ENCODE data around the gene DHX35. TPM values are rescaled to one million over a fixed set of nuclear protein-coding genes. Genes with fewer than 3 reads are reported as not detected.

Gene DHX35, protein sequence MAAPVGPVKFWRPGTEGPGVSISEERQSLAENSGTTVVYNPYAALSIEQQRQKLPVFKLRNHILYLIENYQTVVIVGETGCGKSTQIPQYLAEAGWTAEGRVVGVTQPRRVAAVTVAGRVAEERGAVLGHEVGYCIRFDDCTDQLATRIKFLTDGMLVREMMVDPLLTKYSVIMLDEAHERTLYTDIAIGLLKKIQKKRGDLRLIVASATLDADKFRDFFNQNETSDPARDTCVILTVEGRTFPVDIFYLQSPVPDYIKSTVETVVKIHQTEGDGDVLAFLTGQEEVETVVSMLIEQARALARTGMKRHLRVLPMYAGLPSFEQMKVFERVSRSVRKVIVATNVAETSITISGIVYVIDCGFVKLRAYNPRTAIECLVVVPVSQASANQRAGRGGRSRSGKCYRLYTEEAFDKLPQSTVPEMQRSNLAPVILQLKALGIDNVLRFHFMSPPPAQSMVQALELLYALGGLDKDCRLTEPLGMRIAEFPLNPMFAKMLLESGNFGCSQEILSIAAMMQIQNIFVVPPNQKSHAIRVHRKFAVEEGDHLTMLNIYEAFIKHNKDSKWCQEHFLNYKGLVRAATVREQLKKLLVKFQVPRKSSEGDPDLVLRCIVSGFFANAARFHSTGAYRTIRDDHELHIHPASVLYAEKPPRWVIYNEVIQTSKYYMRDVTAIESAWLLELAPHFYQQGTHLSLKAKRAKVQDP
- total RNA-seq = 10 to 100 TPM in 1 of 2 donors, 1 to 10 TPM in 1; 9.9 to 17.2 TPM

DNA sequence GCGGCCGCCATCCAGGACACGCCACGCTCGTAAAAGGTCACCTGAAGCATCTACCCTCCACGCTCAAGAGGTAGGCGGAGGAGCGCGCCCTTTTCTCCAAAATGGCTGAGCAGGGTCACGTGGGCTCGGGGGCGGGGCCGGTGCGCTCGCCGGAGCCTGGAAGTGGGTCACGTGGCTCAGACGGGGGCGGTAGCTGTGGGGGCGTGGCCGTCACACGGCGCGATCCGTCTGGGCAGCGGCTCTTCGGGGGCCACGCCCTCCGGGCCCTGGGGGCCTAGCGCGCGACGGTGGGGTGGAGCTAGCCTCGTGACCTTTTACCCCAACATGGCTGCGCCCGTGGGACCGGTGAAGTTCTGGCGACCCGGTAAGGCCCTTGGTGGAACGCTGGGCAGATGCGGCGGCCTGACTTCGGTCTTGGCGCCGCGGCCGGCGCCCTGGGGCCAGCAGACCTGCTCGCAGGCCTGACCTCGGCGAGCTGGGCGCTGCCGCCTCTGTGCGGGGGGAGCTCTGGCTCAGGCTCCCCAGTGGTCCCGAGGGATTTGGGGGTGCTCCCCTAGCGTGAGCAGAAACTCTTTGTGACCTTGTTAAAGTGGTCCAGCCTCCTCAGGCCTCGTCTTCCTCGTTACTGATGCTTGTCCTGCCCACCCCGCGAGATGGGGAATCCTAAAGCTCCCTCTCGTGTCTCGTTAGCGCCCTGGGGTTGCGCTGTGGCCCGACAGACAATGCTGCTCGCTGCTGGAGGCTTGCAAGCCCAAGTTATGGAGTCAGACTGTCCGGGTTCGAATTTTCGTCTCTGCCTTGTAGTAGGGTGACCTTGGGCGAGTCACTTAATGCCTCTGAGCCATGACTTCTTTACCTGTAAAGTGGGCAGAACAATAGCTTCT is at the start of gene DHX35:
Gene DHX35, plus strand, starts transcription at position 301 of the 884 bp plus-strand sequence. Its CDS starts 24 bp downstream, at position 325.
- Mint-ChIP-seq H3K9me3 (no peaks in the 10 kb centered on the region), H3K36me3 (no peaks in the 10 kb centered on the region), H3K27ac (peak within 1 kb of the TSS; percentile 90 to 99), H3K4me1 (ENCODE audit: low read depth in 2 of 2) (peaks cover 20 to 26% of the 10 kb centered on the region in 2 donors), H3K27me3 (no peaks in the 10 kb centered on the region), H3K4me3 (peak within 1 kb of the TSS; percentile 95)
- DNase-seq (ENCODE audit: low spot score) (peak; percentile 99), ATAC-seq (peak; percentile 100)

DNA sequence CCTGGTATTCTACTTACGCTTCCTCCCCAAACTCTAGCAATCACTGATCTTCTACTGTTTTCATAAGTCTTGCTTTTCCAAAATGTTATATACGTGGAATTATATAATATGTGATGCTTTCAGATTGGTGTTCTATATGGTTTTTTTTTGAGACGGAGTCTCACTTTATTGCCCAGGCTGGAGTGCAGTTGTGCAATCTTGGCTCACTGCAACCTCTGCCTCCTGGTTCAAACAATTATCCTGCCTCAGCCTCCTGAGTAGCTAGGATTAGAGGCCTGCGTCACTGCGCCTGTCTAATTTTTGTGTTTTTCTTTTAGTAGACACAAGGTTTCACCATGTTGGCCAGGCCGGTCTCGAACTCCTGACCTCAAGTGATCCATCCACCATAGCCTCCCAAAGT is 46.8 kb upstream of the DHX35 start:
- Mint-ChIP-seq H3K27ac (peak overlapping the region in 1 of 2 donors; percentile 16), H3K4me1 (ENCODE audit: low read depth in 2 of 2) (peaks cover 0 to 4% of the 10 kb centered on the region in 2 donors), H3K36me3 (peaks cover 10% of the 10 kb centered on the region), H3K27me3 (no peaks in the 10 kb centered on the region), H3K4me3 (no peak overlapping the region), H3K9me3 (no peaks in the 10 kb centered on the region)
- DNase-seq (ENCODE audit: low spot score) = no peak
- no peak for ATAC-seq

DNA sequence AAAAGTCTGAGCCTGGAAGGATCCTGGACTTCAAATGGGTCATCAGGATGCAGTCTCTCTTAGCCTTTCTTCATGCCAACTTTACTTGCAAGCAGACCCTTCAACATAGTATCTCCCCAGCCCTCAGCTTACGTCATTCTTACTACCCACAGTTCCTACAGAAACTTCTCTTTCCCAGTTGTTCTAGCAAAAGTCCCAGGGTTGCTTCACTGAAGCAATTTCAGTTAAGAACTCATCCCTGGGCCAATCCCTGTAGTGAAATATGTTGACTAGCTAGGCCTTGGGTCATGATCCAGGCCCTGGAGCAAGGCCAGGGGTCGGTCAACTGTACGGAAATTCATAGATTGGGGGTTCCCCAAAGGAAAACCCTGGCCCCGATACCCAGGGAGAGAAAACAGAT is 44.5 kb upstream of the DHX35 start:
- no peak for DNase-seq (ENCODE audit: low spot score)
- Mint-ChIP-seq H3K27ac (no peak overlapping the region), H3K4me1 (ENCODE audit: low read depth in 2 of 2) (peaks cover 0 to 4% of the 10 kb centered on the region in 2 donors)

DNA sequence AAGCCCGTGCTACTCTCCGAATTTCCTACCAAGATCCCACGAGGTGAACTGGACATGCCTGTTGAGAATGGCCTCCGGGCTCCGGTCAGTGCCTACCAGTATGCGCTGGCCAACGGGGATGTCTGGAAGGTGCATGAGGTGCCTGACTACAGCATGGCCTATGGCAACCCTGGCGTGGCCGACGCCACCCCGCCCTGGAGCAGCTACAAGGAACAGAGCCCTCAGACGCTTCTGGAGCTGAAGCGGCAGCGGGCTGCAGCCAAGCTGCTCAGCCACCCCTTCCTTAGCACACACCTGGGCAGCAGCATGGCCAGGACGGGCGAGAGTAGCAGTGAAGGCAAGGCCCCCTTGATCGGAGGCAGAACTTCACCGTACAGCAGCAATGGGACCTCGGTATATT is 44.0 kb upstream of the DHX35 start:
- ATAC-seq (peak in 1 of 2 donors; percentile 8), DNase-seq (ENCODE audit: low spot score) (no peak)
- no peaks in the 10 kb centered on the region for H3K9me3 Mint-ChIP-seq
- H3K36me3 Mint-ChIP-seq = peaks cover 10% of the 10 kb centered on the region
- no peak overlapping the region for H3K27ac Mint-ChIP-seq
- no peaks in the 10 kb centered on the region for H3K27me3 Mint-ChIP-seq
- H3K4me1 Mint-ChIP-seq (ENCODE audit: low read depth in 2 of 2) = peaks cover 0 to 4% of the 10 kb centered on the region in 2 donors
- no peak overlapping the region for H3K4me3 Mint-ChIP-seq

More for the DNA sequence above, 44.5 kb upstream of the DHX35 start:
- H3K9me3 Mint-ChIP-seq = no peaks in the 10 kb centered on the region
- H3K4me3 Mint-ChIP-seq = no peak overlapping the region
- H3K27me3 Mint-ChIP-seq = no peaks in the 10 kb centered on the region
- H3K36me3 Mint-ChIP-seq = peaks cover 10% of the 10 kb centered on the region
- no peak for ATAC-seq

DNA sequence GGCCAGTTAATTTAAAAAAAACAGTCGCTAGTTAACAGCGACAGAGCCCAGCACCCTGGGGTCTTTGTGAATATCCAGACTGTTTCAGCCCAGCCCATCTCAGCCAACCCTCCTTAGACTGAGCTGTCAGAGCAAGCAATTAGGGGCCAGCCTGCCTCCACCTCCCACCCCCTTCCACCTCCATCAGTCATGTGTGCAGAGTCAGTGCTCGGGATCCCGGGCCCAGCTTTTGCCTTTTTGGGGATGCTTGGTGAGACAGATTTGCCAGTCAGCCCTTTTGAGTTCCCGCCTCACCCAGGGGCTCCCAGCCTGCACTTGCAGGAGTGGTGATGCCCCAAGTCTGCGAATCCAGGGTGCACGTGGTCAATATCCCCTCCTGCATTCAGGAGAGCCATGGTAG is 42.5 kb upstream of the DHX35 start:
- H3K4me3 Mint-ChIP-seq = no peak overlapping the region
- peaks cover 10% of the 10 kb centered on the region for H3K36me3 Mint-ChIP-seq

DNA sequence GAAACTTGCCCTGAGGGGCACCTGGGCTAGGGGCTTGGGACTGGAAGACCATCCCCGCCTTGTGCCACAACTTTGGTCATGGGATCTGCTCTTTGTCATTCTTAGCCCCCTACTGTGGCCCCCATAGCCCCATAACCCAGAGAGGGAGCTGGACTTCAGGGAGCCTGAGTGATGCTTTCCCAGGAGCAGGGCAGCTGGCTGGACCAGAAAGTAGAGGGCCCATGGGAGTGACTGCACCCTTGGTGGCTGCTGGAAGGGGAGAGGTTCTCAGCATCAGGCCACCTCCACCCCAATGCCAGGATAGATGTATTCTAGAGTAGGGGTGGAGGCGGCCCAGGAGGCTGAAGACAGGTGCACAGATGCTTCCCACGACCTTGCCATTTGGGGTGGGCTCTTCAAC is 41.7 kb upstream of the DHX35 start:
- H3K4me1 Mint-ChIP-seq (ENCODE audit: low read depth in 2 of 2) = peaks cover under 1 to 4% of the 10 kb centered on the region in 2 donors
- H3K36me3 Mint-ChIP-seq = peaks cover 7% of the 10 kb centered on the region
- no peak overlapping the region for H3K27ac Mint-ChIP-seq
- no peaks in the 10 kb centered on the region for H3K9me3 Mint-ChIP-seq
- no peak for DNase-seq (ENCODE audit: low spot score)
- H3K4me3 Mint-ChIP-seq = no peak overlapping the region
- no peaks in the 10 kb centered on the region for H3K27me3 Mint-ChIP-seq
- no peak for ATAC-seq

More for the DNA sequence above, 42.5 kb upstream of the DHX35 start:
- no peak overlapping the region for H3K27ac Mint-ChIP-seq
- H3K9me3 Mint-ChIP-seq = no peaks in the 10 kb centered on the region
- H3K4me1 Mint-ChIP-seq (ENCODE audit: low read depth in 2 of 2) = no peaks in the 10 kb centered on the region
- ATAC-seq (no peak), DNase-seq (ENCODE audit: low spot score) (no peak)
- no peaks in the 10 kb centered on the region for H3K27me3 Mint-ChIP-seq

DNA sequence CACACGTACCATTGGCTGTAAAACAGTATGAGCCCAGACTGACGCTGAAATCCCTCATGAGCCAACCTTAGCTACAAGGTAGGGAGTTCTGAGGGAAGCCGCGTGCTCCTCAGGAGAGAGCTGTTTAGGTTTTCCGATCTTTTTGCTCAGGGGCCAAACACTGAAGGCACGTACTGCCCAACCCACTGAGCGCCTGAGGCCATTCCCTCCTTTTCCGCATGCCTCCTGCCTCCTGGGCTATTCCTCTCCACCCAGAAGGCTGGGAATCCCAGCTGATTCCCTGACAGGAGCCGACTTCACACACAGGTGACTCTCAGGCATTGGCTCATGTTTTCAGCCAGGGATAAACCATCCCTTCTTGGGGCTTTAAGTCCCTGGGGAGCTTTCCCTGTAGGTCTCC is 41.3 kb upstream of the DHX35 start:
- no peak for ATAC-seq
- Mint-ChIP-seq H3K4me3 (no peak overlapping the region), H3K4me1 (ENCODE audit: low read depth in 2 of 2) (peaks cover 4 to 8% of the 10 kb centered on the region in 2 donors), H3K27ac (no peak overlapping the region), H3K9me3 (no peaks in the 10 kb centered on the region), H3K36me3 (peaks cover 5% of the 10 kb centered on the region), H3K27me3 (no peaks in the 10 kb centered on the region)
- DNase-seq (ENCODE audit: low spot score) = peak; percentile 1

DNA sequence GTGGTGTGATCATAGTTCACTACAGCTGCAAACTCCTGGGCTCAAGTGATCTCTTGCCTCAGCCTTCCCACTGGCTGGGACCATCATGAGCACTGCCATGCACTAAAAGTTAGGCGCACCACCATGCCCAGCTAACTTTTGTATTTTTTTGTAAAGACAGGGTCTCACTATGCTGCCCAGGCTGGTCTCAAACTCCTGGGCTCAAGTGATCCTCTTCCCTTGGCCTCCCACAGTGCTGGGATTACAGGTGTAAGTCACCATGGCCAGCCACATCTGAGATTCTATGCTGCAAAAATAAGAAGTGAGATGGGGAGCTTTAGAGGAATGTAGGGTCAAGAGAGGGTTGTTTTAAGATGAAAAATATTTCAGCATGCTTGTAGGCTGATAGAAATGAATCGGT is 37.4 kb upstream of the DHX35 start:
- Mint-ChIP-seq H3K27me3 (no peaks in the 10 kb centered on the region), H3K27ac (peak overlapping the region in 1 of 2 donors; percentile 43), H3K4me3 (no peak overlapping the region)

DNA sequence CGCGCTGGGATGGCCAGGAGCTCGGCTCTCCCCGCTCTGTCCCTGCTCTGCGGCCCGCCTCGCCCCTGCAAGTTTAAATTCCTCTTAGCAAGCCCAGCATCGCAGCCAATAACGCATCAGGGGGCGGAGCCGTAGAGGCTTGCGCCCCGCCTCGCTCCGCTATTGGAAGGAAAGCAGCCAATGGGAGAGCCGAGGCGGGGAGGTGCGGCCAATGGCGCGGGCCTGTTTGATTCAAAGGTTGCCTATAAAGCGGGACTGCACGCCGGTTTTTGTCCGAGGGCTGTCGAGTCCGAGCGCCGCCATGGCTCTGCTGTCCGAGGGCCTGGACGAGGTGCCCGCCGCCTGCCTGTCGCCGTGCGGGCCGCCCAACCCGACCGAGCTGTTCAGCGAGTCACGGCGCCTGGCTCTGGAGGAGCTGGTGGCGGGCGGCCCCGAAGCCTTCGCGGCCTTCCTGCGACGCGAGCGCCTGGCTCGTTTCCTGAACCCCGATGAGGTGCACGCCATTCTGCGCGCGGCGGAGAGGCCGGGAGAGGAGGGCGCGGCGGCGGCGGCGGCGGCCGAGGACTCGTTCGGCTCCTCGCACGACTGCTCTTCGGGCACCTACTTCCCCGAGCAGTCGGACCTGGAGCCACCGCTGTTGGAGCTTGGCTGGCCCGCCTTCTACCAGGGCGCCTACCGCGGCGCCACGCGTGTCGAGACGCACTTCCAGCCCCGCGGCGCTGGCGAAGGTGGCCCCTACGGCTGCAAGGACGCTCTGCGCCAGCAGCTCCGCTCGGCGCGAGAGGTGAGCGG is 35.8 kb upstream of the DHX35 start, which contains the start of gene FAM83D:
Gene FAM83D, plus strand, starts transcription at position 276 of the 792 bp plus-strand sequence. Its CDS starts 26 bp downstream, at position 302.
- H3K9me3 Mint-ChIP-seq = no peaks in the 10 kb centered on the region
- peak within 1 kb of the TSS; percentile 38 to 73 for H3K27ac Mint-ChIP-seq
- no peaks in the 10 kb centered on the region for H3K27me3 Mint-ChIP-seq

More for the DNA sequence above, 37.4 kb upstream of the DHX35 start:
- Mint-ChIP-seq H3K4me1 (ENCODE audit: low read depth in 2 of 2) (peaks cover 16 to 23% of the 10 kb centered on the region in 2 donors), H3K36me3 (no peaks in the 10 kb centered on the region), H3K9me3 (no peaks in the 10 kb centered on the region)
- ATAC-seq (no peak), DNase-seq (ENCODE audit: low spot score) (no peak)

DNA sequence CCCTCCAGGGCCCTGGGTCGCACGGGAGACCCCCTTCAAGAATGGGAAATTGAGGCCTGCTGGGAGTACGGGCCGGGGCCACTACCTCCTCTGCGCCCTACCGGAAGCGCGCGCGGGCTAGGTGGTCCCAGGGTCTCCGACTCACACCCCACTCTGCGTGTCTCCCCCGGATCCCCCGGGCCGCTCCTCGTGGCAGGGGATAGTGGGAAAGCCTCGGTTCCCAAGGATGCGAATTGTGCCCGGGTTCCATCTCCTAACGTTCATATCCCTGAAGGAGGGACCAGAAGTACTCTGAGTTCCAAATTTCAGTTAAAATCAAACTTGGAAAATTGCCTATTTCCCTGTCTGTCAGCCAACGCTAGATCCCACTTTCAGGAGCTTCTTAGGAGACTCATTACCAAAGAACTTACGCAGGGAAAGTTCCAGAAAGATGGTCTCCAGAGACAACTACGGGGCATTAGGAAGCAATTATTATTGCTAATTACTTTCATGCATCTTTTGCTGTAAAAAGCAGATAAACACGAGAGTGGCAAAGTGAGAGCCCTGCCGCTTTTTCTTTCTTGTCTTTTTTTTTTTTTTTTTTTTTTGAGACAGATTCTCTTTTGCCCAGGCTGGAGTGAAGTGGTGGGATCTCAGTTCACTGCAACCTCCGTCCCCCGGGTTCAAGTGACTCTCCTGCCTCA is 35.1 kb upstream of the DHX35 start:
- peak overlapping the region; percentile 73 for H3K4me3 Mint-ChIP-seq
- H3K9me3 Mint-ChIP-seq = no peaks in the 10 kb centered on the region
- H3K27ac Mint-ChIP-seq = peak overlapping the region in 1 of 2 donors; percentile 27
- DNase-seq (ENCODE audit: low spot score) = no peak
- H3K4me1 Mint-ChIP-seq (ENCODE audit: low read depth in 2 of 2) = peaks cover 16 to 27% of the 10 kb centered on the region in 2 donors
- no peaks in the 10 kb centered on the region for H3K27me3 Mint-ChIP-seq
- no peaks in the 10 kb centered on the region for H3K36me3 Mint-ChIP-seq
- ATAC-seq = peak in 1 of 2 donors; percentile 13

More for the DNA sequence above, 35.8 kb upstream of the DHX35 start, which contains the start of gene FAM83D:
- H3K36me3 Mint-ChIP-seq = no peaks in the 10 kb centered on the region
- peak within 1 kb of the TSS; percentile 73 for H3K4me3 Mint-ChIP-seq
- H3K4me1 Mint-ChIP-seq (ENCODE audit: low read depth in 2 of 2) = peaks cover 16 to 27% of the 10 kb centered on the region in 2 donors
- ATAC-seq (peak; percentile 96 to 98), DNase-seq (ENCODE audit: low spot score) (peak; percentile 96)

DNA sequence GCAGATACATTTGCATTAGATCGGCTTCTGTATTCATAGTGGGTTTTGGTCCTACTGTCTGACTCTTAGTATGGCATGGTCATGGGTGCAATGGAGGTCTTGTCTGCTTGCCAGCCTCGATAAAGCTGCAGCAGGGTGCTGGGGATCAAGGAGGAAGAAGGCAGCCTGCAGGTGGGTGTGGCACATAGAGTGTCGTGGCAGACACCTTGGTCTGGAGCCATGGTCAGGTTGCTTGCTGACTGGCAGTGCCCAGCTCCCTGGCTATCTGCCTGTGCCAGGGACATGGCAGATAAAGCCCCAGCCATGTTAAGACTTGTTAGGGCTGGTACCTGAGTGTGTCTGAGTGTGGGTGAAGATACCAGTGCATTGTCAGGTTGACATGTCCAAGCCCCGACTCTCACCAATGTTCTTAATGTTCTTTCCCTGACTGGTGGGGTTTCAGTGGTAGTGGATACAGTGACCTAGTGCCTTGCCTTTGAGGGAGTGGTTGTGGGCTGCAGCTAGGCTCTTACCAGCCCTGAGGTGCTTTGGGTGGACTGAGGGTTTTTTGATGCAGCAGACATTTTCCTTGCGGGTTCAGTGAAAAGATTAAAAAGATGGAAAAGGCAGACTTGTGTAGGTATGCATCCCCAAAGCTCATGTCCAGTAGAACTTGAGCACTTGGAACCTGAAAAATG is 34.1 kb upstream of the DHX35 start:
- H3K27ac Mint-ChIP-seq = peak overlapping the region in 1 of 2 donors; percentile 6
- no peaks in the 10 kb centered on the region for H3K36me3 Mint-ChIP-seq
- no peaks in the 10 kb centered on the region for H3K27me3 Mint-ChIP-seq
- H3K4me3 Mint-ChIP-seq = peak overlapping the region; percentile 73
- peaks cover 16 to 27% of the 10 kb centered on the region in 2 donors for H3K4me1 Mint-ChIP-seq (ENCODE audit: low read depth in 2 of 2)
- DNase-seq (ENCODE audit: low spot score) = no peak
- no peak for ATAC-seq
- H3K9me3 Mint-ChIP-seq = no peaks in the 10 kb centered on the region

DNA sequence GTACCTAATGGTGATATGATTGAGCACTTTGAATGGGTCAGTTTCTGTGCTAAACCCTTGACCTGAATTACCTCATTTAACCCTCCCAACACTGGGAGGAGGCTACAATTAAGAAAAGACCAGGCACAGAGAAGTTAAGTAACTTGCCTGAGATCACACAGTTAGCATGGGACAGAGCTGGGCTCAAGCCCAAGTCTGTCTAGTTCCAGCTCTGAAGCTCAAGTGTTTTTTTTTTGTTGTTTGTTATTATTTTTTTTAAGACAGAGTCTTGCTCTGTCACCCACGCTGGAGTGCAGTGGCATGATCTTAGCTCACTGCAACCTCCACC is 31.9 kb upstream of the DHX35 start:
- Mint-ChIP-seq H3K4me3 (no peak overlapping the region), H3K27ac (no peak overlapping the region), H3K27me3 (no peaks in the 10 kb centered on the region), H3K36me3 (no peaks in the 10 kb centered on the region), H3K4me1 (ENCODE audit: low read depth in 2 of 2) (peaks cover 16 to 23% of the 10 kb centered on the region in 2 donors), H3K9me3 (no peaks in the 10 kb centered on the region)
- ATAC-seq = no peak
- no peak for DNase-seq (ENCODE audit: low spot score)

All from natural killer cell treated with Interleukin-12 subunit alpha and Interleukin-12 subunit beta and Interleukin-15 and Interleukin-18, amount 100 ng/mL, for 72 hours (primary cell).